CD4-positive, alpha-beta T cell treated with Interferon gamma for 1 hour (primary cell): ENCODE data around the gene ADM5.

Experiments used
- DNase-seq: peaks from one replicate; pipeline ENCODE4 v3.0.0-alpha.2; 2020

The ADM5 gene, protein sequence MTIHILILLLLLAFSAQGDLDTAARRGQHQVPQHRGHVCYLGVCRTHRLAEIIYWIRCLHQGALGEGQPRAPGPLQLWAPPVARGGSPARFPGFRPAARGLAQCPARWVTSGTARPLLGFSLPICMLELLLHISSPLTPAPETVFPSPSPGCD

DNA sequence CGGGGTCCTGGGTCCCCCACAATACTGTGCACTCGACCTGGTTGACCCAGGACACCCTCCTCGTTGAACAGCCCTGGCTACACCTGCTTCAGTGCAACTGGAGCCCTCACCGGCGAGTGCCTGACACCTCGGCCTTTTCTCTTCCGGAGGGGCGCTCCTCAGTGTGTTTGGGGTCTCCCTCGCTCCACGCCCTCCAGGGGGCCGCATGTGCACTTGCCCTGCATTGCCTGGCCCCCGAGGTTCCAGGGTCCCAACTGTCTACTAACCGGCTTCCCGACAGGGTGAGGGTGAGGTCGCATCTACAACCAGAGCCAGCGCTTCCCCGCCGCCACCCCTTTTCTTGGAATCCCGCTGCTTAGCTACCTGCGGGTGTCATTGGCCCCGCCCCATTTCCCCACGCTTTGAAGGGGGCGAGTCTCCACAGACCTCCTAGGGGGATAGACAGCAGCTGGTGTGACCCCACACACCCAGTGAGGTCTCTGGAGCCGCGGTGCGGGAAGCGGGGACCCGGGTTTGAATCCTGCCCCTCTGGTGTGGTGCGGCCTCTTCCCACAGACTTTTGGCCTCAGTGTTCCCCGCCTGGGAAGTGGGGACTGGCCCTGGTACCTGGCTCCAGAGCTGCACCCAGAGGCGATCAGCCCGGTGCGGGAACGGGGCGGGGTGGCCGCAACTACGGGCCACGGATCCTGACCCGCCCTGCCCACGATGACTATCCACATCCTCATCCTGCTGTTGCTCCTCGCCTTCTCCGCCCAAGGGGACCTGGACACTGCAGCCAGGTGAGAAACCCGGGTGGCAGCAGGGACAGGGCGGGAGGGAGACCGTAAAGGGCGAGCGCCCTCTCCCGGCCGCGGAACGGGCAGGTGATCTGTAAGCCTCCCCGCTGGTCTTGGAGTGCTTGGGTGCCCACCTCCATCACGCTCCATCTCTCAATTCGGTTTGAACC lies at the start of gene ADM5:
Gene ADM5 (plus strand): TSS at position 462 of the 946 bp plus-strand sequence. CDS start 244 bp downstream, at position 706.
- peak; percentile 25 for DNase-seq

DNA sequence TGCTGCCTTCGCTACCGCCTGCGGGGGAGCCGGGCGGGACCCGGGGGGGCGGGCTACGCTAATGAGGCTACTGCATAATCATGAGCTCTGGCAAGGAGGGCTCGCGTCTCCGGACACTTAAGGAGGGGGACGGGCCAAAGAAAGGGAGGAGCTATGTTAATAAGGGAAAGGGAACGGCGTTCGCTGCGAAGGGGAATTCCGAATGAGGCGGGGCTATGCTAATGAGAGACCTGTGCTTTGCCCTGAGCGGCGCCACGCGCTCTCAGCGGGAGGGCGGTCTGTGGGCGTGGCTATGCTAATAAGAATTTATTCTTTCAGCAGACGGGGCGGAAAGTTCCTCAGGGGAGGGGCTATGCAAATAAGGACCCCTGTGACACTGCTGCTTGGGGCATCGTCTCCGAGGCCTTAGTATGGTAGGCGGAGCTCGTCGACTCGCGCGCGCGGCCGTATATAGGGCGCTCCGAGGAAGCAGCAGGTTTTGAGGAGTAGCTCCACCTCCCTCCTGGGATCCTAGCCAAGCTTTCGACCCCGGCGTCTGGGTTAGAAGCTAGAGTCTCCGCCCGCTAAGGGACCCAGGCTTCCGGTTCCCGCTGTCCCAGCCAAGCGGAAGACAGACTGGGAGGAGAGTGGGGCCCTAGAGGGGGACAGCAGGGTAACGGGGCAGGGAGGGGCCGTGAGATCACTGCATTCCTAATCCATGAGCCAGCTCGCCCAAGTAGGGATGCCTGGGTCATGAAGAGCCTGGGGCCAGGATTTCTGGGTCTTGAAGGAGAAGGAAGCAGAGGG lies 49.1 kb upstream of the ADM5 start, which contains the start of gene RRAS:
Gene RRAS (minus strand): TSS at position 31 of the 786 bp plus-strand sequence. CDS start 45 bp downstream, outside the sequence.
- peak; percentile 100 for DNase-seq

DNA sequence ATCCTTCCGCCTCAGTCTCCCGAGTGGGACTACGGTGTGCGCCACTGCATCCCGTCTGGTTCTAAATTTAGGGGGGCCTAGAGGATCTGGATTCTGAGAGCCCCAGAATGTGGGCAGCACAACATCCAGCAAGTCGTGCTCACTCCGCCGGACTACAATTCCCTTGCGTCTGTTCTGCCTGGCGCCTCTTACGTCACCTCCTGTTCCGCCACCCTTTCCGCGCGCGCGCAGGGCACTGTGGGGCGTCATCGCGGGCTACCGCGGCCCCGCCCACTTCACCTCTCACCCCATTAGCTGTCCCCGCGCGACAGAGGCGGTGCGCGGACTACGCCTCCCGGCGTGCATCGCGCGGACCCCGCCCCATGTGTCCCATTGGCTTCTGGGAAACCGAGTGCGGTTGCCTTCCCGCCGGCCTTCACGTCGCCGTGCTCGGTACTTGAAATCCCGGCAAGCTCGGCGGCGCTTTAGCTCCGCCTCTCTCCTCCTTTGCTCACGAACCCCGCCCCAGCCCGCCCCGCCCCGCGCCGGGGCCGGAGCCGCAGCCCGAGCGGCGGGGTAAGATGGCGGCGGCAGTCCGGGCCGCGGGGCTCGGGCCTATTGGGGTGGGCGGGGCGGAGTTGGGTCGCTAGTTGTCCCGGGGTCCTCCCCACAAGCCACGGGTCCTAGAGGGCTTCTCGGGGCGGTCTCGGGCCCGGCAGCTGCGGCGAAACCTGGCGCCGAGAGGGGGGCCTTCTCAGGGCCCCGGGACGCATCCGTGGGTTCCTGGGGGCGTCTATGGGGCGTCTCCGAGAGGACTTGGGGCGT lies 47.5 kb upstream of the ADM5 start, which contains the start of gene SCAF1:
Gene SCAF1 (plus strand): TSS at position 522 of the 804 bp plus-strand sequence. CDS start 2,818 bp downstream, outside the sequence.
- peak; percentile 100 for DNase-seq

DNA sequence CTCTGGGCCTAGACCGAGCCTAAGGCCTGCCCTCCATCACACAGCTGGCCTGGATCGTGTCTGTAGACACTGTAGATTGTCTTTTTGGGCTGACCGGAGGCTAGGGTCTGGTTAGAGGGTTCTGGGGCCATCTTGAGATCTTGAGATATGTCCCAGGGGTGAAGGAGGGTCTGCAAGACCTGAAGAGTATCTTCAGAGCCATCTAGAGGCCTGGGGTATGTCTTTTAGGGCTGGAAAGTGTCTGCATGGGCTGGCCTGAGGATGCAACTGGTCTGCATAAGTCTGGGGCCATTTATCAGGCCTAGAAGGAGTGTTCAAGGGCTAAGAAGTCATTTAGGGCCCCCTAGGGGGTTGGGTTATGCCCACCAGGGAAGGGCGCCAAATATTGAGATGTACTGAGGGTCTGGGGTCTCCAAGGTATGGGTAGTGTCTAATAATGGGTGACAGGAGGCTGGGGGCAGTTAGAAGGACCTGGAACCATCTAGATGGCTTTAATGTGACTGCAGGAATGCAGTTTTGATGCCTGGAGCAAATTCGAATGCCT lies 46.8 kb upstream of the ADM5 start:
- no peak for DNase-seq

DNA sequence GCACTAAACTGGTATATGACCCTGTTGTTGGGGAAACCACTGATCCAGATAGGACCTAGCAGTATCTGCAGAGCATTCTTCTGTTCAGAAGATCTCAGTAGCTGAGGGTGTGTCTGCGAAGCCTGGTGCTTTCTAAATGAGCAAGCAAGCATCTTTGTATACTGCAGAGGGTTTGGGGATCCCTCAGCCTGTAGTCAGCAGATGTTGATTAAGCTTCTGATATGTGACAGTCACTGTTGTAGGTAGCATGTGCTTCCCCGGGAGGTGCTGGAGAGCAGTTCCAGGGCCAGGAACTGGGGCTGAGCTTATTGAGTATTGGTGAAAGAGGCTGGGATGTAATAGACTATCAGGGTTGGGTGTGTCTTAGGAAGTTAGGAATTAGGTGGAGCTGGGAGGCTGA lies 45.9 kb upstream of the ADM5 start:
- DNase-seq, result no peak

DNA sequence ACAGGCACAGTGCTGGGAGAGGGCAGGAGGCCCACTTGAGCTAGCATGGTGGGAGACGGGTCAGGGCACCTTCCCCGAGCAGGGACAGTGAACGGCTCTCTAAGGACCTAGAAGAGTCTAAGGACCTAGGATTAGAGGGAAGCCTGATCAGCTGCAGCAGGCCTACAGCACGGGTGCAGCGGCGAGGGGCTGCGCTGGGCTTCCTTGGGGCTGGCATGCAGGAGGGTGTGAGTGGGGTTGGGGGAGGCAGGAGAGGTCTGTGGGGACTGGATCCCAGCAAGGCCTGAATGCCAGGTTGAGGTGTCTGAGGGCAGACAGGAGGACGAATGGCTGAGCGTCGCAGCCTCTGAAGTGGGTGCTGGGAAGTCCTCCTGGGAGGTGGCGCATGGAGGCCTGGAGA lies 43.8 kb upstream of the ADM5 start:
- no peak for DNase-seq

DNA sequence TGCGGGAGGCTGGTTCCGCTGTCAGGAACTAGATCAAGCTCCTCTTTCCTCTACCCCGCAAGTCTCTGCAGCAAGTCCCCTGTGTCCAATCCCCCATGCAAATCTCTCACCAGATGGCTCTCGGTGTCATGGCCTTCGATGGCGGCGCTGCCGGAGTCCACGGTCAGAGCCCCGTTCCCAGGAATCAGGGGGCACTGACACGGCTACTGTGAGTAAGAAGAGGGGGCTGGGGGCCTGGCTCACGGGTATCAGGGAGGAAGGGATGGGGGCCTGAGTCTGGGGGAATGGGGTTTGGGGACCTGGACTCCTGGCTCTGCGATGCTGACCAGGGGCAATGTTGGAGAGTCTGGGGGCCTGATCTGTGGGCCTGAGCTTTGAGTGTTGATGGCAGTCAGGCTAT lies 43.4 kb upstream of the ADM5 start:
- no peak for DNase-seq

DNA sequence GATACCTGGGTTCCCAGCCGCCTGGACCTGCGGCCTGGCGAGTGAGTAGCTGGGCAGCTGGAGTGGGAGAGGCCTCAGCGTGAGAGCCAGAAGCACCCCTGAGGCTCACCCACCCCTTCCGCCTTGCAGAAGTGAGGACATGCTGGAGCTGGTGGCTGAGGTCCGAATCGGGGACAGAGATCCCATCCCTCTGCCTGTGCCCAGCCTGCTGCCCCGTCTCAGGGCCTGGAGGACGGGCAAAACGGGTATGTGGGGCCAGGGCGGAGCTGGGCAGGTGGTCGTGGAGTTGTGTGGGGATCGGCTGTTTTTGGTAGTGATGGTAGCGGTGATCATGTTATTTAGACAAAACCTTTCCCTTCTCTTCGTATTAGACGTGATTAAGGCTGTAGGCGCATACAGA lies 42.8 kb upstream of the ADM5 start:
- no peak for DNase-seq

DNA sequence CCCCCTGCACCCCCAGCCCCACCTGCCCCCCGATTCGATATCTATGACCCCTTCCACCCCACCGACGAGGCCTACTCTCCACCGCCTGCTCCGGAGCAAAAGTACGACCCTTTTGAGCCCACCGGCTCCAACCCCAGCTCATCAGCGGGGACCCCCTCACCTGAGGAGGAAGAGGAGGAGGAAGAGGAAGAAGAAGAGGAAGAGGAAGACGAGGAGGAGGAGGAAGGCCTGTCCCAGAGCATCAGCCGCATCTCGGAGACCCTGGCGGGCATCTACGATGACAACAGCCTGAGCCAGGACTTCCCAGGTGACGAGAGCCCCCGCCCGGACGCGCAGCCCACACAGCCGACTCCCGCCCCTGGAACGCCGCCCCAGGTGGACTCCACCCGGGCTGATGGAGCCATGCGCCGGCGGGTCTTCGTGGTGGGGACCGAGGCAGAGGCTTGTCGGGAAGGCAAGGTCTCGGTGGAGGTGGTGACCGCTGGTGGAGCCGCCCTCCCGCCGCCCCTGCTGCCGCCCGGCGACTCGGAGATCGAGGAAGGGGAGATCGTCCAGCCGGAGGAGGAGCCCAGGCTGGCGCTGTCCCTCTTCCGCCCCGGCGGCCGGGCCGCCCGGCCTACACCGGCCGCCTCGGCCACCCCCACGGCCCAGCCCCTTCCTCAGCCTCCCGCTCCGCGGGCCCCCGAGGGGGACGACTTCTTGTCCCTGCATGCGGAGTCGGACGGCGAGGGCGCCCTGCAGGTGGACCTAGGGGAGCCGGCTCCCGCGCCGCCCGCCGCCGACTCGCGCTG lies 38.2 kb upstream of the ADM5 start:
- DNase-seq, result no peak

DNA sequence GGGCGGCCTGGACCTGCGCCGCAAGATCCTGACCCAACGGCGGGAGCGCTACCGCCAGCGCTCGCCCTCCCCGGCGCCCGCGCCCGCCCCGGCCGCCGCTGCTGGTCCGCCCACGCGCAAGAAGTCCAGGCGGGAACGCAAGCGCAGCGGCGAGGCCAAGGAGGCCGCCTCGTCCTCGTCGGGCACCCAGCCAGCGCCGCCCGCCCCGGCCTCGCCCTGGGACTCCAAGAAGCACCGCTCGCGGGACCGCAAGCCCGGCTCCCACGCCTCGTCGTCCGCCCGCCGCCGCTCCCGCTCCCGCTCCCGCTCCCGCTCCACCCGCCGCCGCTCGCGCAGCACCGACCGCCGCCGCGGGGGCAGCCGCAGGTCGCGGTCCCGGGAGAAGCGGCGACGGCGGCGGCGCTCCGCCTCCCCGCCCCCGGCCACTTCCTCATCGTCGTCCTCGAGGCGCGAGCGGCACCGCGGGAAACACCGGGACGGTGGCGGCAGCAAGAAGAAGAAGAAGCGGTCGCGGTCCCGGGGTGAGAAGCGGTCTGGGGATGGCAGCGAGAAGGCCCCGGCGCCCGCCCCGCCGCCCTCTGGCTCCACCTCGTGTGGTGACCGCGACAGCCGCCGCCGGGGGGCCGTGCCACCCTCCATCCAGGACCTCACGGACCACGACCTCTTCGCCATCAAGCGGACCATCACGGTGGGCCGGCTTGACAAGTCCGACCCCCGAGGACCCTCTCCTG lies 37.4 kb upstream of the ADM5 start:
- DNase-seq, result no peak

DNA sequence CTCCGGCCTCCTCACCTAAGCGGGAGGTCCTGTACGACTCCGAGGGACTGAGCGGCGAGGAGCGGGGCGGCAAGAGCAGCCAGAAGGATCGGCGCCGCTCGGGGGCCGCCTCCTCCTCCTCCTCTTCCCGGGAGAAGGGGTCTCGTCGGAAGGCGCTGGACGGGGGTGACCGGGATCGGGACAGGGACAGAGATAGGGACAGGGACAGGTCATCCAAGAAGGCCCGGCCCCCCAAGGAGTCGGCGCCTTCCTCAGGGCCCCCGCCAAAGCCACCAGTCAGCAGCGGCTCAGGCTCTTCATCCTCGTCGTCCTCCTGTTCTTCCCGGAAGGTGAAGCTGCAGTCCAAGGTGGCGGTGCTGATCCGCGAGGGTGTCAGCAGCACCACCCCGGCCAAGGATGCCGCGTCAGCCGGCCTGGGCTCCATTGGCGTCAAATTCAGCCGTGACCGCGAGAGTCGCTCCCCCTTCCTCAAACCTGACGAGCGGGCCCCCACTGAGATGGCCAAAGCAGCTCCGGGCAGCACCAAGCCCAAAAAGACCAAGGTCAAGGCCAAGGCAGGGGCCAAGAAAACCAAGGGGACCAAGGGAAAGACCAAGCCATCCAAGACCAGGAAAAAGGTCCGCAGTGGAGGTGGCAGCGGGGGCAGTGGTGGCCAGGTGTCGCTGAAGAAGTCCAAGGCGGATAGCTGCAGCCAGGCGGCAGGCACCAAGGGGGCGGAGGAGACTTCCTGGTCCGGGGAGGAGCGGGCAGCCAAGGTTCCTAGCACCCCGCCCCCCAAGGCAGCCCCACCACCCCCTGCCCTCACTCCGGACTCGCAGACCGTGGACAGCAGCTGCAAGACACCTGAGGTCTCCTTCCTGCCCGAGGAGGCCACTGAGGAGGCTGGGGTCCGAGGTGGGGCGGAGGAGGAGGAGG lies 36.6 kb upstream of the ADM5 start:
- DNase-seq, result no peak

DNA sequence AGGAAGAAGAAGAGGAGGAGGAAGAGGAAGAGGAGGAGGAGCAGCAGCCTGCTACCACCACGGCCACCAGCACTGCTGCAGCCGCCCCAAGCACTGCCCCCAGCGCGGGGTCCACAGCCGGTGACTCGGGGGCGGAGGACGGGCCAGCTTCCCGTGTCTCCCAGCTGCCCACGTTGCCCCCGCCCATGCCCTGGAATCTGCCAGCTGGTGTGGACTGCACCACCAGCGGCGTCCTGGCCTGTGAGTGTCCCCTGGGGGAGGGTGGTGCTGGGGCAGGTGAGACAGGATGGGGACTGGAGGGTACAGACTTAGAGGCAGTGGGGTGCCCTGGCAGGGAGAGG lies 36.0 kb upstream of the ADM5 start:
- DNase-seq, result no peak

DNA sequence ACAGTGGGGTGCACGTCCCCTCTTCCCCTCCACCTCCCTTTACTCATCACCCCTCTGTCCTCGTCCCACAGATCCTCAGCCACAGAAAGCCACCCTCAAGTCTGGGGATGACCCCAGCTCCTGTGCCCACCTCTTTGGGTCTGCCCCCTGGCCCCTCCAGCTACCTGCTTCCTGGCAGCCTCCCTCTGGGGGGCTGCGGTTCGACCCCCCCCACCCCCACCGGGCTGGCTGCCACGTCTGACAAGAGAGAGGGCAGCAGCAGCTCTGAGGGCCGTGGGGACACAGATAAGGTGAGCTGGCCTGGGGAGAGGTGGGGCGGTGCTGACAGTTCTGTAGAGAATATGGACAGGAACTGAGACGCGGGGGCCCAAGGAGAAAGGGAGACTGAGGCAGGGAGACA lies 34.8 kb upstream of the ADM5 start:
- DNase-seq, result no peak

DNA sequence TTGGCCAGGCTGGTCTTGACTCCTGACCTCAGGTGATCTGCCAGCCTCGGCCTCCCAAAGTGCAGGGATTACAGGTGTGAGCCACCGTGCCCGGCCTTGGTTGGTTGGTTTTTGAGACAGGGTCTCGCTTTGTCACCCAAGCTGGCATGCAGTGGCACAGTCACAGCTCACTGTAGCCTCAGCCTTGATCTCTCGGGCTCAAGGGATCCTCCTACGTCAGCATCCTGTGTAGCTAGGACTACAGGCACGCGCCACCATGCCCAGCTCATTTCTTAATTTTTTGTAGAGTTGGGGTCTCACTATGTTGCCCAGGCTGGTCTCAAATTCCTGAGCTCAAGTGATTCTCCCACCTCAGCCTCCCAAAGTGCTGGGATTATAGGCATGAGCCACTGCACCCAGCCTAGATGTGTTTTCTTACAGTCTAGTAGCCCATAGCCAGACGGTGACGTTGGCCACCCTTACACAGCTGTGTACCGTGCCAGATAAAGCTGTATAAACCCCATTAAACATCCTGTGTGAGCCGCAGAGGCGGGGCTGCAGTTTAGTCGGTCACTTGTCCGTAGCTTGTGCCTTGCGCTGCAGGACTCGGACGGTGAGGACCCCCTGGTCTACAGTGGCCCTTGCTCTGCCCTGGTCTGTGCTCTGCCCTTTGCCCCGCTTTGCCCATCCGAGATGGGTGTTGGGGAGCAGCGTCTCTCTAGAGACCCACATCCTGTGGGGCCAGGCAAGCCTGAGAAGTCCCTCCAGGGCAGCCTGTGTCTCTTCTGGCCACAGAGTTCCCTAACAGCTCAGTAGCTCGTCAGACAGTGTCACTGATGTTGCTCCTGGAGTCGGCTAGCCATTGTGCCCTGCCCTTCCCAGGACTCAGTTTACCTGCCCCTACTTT lies 33.6 kb upstream of the ADM5 start:
- no peak for DNase-seq

DNA sequence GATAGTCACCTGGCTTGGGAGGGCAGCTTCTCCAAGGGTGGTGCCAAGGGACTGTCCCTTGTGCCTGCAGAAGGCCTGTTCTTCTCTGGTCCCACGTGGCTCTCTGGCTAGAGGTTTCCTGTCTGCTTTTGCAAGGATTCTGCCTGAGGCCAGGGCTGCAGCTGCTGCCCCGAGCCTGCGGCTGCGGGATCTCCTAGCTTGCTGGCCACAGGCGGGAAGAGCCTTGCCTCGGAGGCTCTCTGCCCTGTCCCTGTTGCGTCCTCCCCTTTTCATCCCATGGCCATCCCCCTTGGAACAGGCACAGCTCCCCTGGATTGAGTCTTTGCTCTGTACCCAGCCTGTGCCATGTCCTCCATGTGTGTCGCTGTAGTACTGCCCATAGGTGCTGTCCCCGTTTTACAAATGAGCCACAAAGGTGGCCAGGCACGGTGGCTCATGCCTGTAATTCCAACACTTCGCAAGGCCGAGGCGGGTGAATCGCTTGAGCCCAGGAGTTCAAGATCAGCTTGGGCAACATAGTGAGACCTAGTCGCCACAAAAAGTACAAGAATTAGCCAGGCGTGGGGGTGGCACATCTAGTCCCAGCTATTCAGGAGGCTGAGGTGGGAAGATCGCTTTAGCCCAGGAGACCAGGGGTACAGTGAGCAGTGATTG lies 32.8 kb upstream of the ADM5 start:
- DNase-seq, result no peak

DNA sequence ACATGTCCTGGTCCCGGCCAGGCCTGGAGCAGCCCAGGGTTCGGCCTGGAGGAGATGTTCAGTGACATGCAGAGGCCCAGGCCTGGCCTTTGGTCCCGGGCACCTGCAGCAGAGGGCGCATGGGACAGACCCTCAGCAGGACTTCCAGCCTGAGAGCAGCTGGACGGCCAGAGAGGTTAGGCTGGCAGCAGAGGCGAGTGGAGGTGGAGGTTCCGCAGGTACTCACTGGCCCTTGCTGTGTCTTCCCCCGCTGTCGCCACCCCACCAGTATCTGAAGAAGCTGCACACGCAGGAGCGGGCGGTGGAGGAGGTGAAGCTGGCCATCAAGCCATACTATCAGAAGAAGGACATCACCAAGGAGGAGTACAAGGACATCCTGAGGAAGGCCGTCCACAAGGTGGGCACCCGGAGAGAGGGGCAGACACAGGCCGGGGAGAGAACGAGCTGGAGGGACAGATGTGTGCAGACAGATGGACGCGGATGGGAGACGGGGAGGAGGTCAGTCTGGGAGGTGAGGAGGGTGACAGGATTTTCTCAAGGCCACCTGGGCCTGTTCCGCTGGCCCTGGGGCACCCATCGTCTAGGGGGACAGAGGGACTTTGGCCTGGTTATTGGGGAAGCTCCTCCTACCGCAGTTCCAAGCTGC lies 31.8 kb upstream of the ADM5 start:
- DNase-seq, result no peak

DNA sequence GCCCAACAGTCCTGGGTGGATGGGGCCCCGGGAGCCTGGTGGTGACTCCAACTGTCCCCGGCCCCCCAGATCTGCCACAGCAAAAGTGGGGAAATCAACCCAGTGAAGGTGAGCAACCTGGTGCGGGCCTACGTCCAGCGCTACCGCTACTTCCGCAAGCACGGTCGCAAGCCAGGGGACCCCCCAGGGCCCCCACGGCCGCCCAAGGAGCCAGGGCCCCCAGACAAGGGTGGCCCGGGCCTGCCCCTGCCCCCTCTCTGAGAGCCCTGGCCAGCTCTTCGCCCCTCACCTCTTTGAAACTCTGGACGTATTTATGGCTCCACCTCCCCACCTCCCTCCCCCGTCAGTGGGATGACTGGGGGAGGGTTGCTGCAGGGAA lies 31.3 kb upstream of the ADM5 start:
- DNase-seq, result no peak
